Ectodermal cell (in vitro differentiated cells): Measurements from ENCODE around the gene SYF2.
A peak's percentile ranks its signal among the peaks of the same experiment; 100 is the strongest.
"Not testable (repeated sequence)": the region's sequence is repeated elsewhere in the genome, so short reads cannot be mapped to it uniquely, and the experiment has no call there.

Experiments used
- H3K27ac ChIP-seq: 2 replicates; pipeline ENCODE4 v1.7.0; 2013; ENCODE audit warnings: mild to moderate bottlenecking, low read depth, low read length; ENCODE audit not compliant: insufficient read depth, poor library complexity, severe bottlenecking
- H3K27me3 ChIP-seq: 2 replicates; pipeline ENCODE4 v1.7.0; 2013; ENCODE audit warnings: mild to moderate bottlenecking, low read length; ENCODE audit not compliant: insufficient read depth, control insufficient read depth, poor library complexity, severe bottlenecking
- H3K36me3 ChIP-seq: one replicate; pipeline ENCODE4 v1.7.0; 2013; ENCODE audit warnings: low read length; ENCODE audit not compliant: control insufficient read depth, insufficient read depth
- H3K4me1 ChIP-seq: one replicate; pipeline ENCODE4 v1.7.0; 2013; ENCODE audit warnings: low read length; ENCODE audit not compliant: control insufficient read depth, insufficient read depth
- H3K4me3 ChIP-seq: 2 replicates; pipeline ENCODE4 v1.7.0; 2013; ENCODE audit warnings: low read depth, low read length, control low read depth; ENCODE audit not compliant: insufficient read depth
- H3K9me3 ChIP-seq: 2 replicates; pipeline ENCODE4 v1.7.0; 2013; ENCODE audit warnings: mild to moderate bottlenecking, low read length, moderate library complexity; ENCODE audit not compliant: control insufficient read depth
- WGBS, 2 experiments: methylation state at CpG; one replicate each; pipeline ENCODE4 v1.1.7; 2013; ENCODE audit warnings: missing lambda C conversion rate in 2 of 2; 5-methylcytosine and 5-hydroxymethylcytosine counted together

The SYF2 gene

GRCh38 chr1:25266554-25267287 lies 34.4 kb upstream of the SYF2 start:
- H3K9me3 ChIP-seq, H3K27ac ChIP-seq, H3K4me1 ChIP-seq, H3K36me3 ChIP-seq, H3K27me3 ChIP-seq: not testable (repeated sequence)
- 1% methylated on average over 20 to 22 of the region's 45 CpGs for WGBS, 2 experiments
- H3K4me3 ChIP-seq: peak overlapping the region; percentile 47

GRCh38 chr1:25260336-25260735 lies 28.0 kb upstream of the SYF2 start:
- H3K9me3 ChIP-seq, H3K36me3 ChIP-seq, H3K27me3 ChIP-seq, H3K27ac ChIP-seq, H3K4me1 ChIP-seq, H3K4me3 ChIP-seq: not testable (repeated sequence)
- 88 to 100% methylated on average over 3 of the region's 3 CpGs for WGBS, 2 experiments

GRCh38 chr1:25259813-25260212 lies 27.5 kb upstream of the SYF2 start:
- not testable (repeated sequence) for H3K9me3 ChIP-seq, H3K36me3 ChIP-seq, H3K4me1 ChIP-seq, H3K4me3 ChIP-seq, H3K27ac ChIP-seq, H3K27me3 ChIP-seq
- WGBS, 2 experiments: 82 to 91% methylated on average over 4 of the region's 7 CpGs

- H3K27me3 ChIP-seq: no peaks in the 10 kb centered on the region
- H3K4me1 ChIP-seq: no peaks in the 10 kb centered on the region
- H3K9me3 ChIP-seq: no peaks in the 10 kb centered on the region
- H3K36me3 ChIP-seq: no peaks in the 10 kb centered on the region
- no CpG with 5 or more reads among the region's 1 CpG for WGBS, 2 experiments
- H3K4me3 ChIP-seq: no peak overlapping the region
- no peak overlapping the region for H3K27ac ChIP-seq
These were observed 24.9 kb upstream of the SYF2 start for GRCh38 chr1:25257196-25257595.

- Histone ChIP-seq H3K9me3 (no peaks in the 10 kb centered on the region), H3K4me3 (no peak overlapping the region), H3K36me3 (no peaks in the 10 kb centered on the region), H3K27me3 (no peaks in the 10 kb centered on the region), H3K27ac (no peak overlapping the region), H3K4me1 (no peaks in the 10 kb centered on the region)
- WGBS, 2 experiments: 93 to 96% methylated on average over 5 of the region's 5 CpGs
These were observed 24.3 kb upstream of the SYF2 start for GRCh38 chr1:25256578-25256965.

- H3K27me3 ChIP-seq: no peaks in the 10 kb centered on the region
- no peaks in the 10 kb centered on the region for H3K4me1 ChIP-seq
- H3K9me3 ChIP-seq: no peaks in the 10 kb centered on the region
- H3K36me3 ChIP-seq: no peaks in the 10 kb centered on the region
- H3K27ac ChIP-seq: no peak overlapping the region
- WGBS, 2 experiments: 85 to 86% methylated on average over 18 of the region's 18 CpGs
- H3K4me3 ChIP-seq: no peak overlapping the region
These were observed 23.6 kb upstream of the SYF2 start for GRCh38 chr1:25255706-25256577.

GRCh38 chr1:25253911-25254310 lies 21.6 kb upstream of the SYF2 start:
- Histone ChIP-seq H3K27ac (no peak overlapping the region), H3K4me3 (no peak overlapping the region), H3K36me3 (no peaks in the 10 kb centered on the region), H3K4me1 (no peaks in the 10 kb centered on the region), H3K9me3 (no peaks in the 10 kb centered on the region), H3K27me3 (no peaks in the 10 kb centered on the region)
- 62 to 66% methylated on average over 2 of the region's 2 CpGs for WGBS, 2 experiments

- peak overlapping the region; percentile 95 for H3K4me3 ChIP-seq
- no peaks in the 10 kb centered on the region for H3K27me3 ChIP-seq
- peaks cover 14% of the 10 kb centered on the region for H3K36me3 ChIP-seq
- H3K27ac ChIP-seq: peak overlapping the region; percentile 57
- peaks cover 5% of the 10 kb centered on the region for H3K4me1 ChIP-seq
- WGBS, 2 experiments: 25 to 28% methylated on average over 30 of the region's 30 CpGs
- no peaks in the 10 kb centered on the region for H3K9me3 ChIP-seq
These were observed 15.8 kb upstream of the SYF2 start for GRCh38 chr1:25247829-25248754.

- H3K36me3 ChIP-seq: peaks cover 20% of the 10 kb centered on the region
- no peaks in the 10 kb centered on the region for H3K9me3 ChIP-seq
- no peaks in the 10 kb centered on the region for H3K27me3 ChIP-seq
- WGBS, 2 experiments: 0% methylated on average over 79 of the region's 79 CpGs
- H3K4me1 ChIP-seq: peaks cover 5% of the 10 kb centered on the region
- H3K27ac ChIP-seq: peak within 1 kb of the TSS; percentile 92
- peak within 1 kb of the TSS; percentile 95 for H3K4me3 ChIP-seq
These were observed 14.9 kb upstream of the SYF2 start, which contains the start of gene RSRP1 for GRCh38 chr1:25247024-25247828. Gene RSRP1, minus strand, starts transcription at chr1:25247454. Its CDS starts 491 bp downstream, at chr1:25246963.
